GM18502 (cell line): Measurements from ENCODE around the gene F2RL2.
A peak's percentile ranks its signal among the peaks of the same experiment; 100 is the strongest.

ENCODE experiments used
- ATAC-seq: cut with Tn5 transposase; IDR thresholded peaks from one replicate; pipeline ENCODE4 v1.9.1; 2021; ENCODE audit warnings: mild to moderate bottlenecking; ENCODE audit not compliant: unreplicated experiment, poor library complexity

The F2RL2 gene

DNA sequence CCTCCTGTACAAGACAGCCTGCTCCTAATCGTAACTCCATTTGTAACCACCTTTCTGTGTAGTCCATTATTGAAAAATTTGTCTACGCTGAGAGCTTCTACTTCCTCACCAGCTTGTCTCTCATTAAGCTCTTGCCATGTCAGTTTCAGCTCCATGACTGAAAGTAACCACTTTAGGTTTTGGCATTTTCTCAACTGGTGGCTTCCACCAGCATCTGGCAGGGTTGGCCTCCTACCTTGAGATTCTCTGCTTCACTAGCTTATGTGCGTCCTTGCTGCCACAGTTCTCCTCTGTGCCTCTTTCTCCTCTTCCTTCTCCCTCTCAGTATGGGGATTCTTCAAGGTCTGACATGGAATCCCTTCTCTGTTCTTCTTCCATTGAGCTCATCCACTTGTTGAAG is 31.8 kb downstream of the F2RL2 start:
- no peak for ATAC-seq

DNA sequence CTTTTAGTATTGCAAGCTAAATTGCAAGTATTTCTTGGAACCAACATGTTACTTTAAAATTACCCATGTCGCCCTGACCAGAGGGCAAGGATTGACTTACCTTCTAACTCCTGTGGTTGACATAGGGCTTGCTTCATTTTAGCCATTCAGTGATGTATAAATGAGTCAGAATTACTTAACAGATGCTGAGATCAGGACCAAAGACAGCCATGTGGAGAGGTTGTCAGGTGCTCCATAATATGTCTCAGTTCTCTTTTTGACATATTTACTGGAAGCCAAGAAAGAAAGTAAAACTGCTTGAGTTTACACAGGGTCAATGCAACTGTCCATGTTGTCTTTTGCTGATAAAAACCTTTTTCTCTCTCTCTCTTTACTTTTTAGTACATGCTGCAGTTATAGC is 33.2 kb downstream of the F2RL2 start:
- ATAC-seq: peak; percentile 91

GRCh38 chr5:76586531-76586930 is 36.7 kb downstream of the F2RL2 start:
- no peak for ATAC-seq

DNA sequence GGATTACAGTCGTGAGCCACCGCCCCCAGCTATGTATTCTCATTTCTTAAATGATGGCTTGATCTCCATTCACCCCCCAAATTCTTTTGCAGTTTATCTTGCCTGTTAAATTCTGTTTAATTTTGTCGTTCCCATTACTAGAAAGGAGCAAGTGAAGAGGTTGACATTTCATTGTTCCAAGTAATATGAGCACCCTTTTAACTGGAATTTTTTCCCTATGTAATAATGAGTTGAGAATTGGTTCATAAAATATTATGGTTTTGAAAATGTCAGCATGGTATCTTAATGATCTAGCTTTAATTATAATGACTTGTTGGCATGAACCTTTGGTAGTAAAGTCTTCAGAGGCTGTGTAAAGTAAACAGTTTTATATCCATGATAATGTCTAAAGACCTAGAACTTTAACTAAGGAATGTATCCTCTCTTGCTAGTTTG is 37.4 kb downstream of the F2RL2 start:
- ATAC-seq: no peak

GRCh38 chr5:76583163-76584047 is 39.8 kb downstream of the F2RL2 start:
- no peak for ATAC-seq

- peak; percentile 91 for ATAC-seq
Observed at GRCh38 chr5:76582230-76583162, 40.7 kb downstream of the F2RL2 start.

- no peak for ATAC-seq
Observed at GRCh38 chr5:76580981-76581380, 42.2 kb downstream of the F2RL2 start.

DNA sequence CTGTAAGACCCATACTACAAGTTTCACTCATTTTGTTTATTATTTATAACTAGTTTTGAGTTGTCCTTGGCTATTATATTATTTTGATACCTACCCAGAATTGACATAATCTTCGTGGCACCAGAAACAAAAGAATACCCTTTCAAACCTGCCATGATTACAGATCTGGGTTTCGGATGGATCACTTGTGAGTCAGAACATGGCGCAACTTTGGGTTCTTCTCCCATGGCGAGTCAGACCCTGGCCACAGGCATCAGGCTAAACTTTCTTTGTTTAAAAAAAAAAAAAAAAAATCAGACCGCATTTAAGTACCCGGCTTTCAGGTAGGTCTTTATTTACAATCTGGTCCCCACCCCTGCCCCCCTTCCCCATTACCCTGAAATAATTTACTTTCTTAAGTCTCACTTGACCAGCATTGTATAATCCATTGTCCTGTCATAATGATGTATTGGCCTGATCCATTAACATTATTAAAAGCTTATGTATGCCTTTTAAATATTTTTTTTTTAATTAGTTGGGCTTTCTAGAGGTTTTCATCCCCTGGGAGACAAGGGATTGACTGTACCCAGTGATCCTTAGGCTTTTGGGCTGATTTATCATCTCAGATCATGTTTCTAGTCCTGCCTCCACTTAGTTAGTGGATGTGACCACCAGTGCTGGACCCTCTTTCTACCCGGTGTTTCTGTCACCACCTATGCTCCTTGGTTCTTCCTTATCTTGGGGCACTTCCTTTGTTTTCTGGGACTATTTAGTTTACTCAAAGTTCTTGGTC is 43.9 kb downstream of the F2RL2 start:
- ATAC-seq: no peak

- ATAC-seq: no peak
Observed at GRCh38 chr5:76576996-76577395, 46.2 kb downstream of the F2RL2 start.

DNA sequence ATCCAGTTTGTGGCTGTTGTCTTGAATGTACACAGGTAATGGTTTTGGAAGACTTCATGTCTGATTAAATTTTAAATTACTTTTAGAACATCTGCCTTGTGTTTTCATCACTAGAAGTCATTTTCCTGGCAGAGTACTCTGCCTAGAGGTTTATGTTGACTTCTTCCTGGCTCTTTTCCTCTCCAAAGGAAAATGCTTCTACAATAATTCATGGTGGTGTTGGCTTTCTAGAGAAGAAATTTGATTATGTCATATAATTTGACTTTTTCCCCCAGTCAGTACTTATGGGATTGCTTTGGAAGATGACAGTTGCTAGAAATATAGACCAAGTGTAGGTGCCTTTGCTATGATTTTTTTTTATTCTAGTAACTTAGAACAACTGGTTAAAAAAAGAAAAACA is 46.8 kb downstream of the F2RL2 start:
- ATAC-seq: no peak

DNA sequence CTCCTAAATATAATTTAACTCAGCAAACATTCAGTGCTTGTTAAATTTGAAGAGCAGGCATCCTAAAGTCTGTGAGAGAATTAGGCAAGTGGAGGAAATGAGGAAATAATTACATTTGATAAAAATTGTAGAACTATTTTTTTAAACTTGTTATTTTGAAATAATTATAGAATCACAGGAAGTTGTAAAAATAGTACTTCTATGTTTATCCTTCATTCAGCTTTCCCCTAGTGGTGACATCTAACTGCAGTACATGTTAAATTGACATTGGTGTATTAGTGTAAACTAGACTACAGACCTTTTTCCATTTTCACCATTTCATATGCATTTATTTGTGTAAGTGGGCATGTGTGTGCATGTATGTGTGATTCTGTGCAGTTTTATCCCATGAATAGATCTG is 51.6 kb downstream of the F2RL2 start:
- no peak for ATAC-seq

DNA sequence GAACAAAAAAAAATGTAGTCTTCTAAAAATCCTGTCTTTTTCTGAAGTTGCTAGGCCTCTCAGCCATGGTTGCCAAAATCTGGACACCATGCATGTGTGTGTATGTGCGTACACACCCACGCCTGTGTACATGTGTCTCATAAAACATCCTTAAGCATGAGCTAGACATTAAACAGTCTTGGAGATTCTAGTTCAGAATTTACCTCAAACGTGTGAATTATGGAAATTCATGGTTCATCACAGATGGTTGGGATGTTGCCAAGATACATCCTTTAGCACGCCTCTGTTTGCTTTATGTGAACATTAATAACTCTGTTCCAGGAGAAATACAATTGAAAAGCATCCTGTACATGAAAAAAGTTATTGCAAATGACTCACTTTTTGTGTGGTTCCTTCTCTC is 53.0 kb downstream of the F2RL2 start:
- ATAC-seq: no peak
